Measurements from ENCODE around the gene SHISAL2B. TPM values are rescaled to one million over a fixed set of nuclear protein-coding genes. Genes with fewer than 3 reads are reported as not detected.

SHISAL2B gene
- total and polyA plus RNA-seq, 9 donors, result 1.5 TPM; not detected in 8

DNA sequence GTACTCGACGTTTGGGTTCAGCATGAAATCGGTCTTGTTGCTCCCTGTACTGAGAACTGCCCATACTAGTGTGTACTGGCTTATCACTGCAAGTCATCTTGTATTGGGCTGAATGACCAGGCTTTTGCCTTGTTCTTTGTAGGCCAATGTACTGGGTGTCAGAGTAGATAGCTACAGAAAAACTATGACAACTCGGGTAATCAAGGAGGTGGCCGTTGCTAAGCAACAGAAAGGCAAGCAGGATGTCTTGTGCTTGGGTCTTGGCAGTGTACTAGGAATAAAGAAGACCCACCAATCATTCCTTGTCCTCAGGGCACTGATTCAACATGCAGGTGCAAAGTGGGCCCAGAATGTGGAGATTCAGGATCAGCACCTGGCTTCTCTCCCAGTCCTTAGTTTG is 11.9 kb upstream of the SHISAL2B start:
- Histone ChIP-seq H3K27ac (no peak overlapping the region), H3K4me3 (no peak overlapping the region), H3K36me3 (no peaks in the 10 kb centered on the region), H3K9me3 (no peaks in the 10 kb centered on the region), H3K4me1 (ENCODE audit: insufficient read depth) (no peaks in the 10 kb centered on the region), H3K27me3 (no peaks in the 10 kb centered on the region)
- TF ChIP-seq, protein P1, sequence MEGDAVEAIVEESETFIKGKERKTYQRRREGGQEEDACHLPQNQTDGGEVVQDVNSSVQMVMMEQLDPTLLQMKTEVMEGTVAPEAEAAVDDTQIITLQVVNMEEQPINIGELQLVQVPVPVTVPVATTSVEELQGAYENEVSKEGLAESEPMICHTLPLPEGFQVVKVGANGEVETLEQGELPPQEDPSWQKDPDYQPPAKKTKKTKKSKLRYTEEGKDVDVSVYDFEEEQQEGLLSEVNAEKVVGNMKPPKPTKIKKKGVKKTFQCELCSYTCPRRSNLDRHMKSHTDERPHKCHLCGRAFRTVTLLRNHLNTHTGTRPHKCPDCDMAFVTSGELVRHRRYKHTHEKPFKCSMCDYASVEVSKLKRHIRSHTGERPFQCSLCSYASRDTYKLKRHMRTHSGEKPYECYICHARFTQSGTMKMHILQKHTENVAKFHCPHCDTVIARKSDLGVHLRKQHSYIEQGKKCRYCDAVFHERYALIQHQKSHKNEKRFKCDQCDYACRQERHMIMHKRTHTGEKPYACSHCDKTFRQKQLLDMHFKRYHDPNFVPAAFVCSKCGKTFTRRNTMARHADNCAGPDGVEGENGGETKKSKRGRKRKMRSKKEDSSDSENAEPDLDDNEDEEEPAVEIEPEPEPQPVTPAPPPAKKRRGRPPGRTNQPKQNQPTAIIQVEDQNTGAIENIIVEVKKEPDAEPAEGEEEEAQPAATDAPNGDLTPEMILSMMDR (IDR thresholded peaks at IDR 0.05), result no peak
- TF ChIP-seq EP300 (IDR thresholded peaks at IDR 0.05) (no peak), POLR2A (IDR thresholded peaks at IDR 0.05) (no peak)
- DNase-seq, result no peak
- intact Hi-C loops (cut with DNase I), result no loop called here
- 81 to 83% (median 82%) methylated on average over 5 of the region's 5 CpGs for WGBS, 3 donors

DNA sequence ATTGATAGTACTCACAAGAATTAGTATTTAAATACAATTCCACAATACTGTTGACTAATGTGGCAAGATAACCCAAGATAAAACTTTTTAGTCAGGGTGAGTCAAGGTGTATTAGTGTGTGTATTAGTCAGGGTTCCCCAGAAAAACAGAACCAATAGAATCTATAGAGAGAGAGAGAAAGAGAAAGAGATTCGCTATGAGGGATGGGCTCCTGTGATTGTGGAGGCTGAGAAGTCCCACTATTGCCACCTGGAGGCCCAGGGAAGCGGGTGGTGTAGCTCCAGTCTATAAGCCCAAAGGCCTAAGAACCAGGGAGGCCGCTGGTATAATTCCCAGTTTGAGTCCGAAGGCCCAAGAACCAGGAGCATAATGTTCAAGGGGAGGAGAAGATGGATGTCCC is 10.0 kb upstream of the SHISAL2B start:
- 84 to 91% (median 90%) methylated on average over 4 of the region's 4 CpGs for whole genome bisulfite sequencing, 3 donors
- H3K36me3 ChIP-seq, result no peaks in the 10 kb centered on the region
- H3K4me3 ChIP-seq, result no peak overlapping the region
- TF ChIP-seq POLR2A (IDR thresholded peaks at IDR 0.05) (no peak), EP300 (IDR thresholded peaks at IDR 0.05) (no peak)
- TF ChIP-seq, protein P1 (IDR thresholded peaks at IDR 0.05), result no peak
- no peaks in the 10 kb centered on the region for H3K27me3 ChIP-seq
- intact Hi-C loops (cut with DNase I), result no loop called here
- no peaks in the 10 kb centered on the region for H3K4me1 ChIP-seq (ENCODE audit: insufficient read depth)
- H3K27ac ChIP-seq, result no peak overlapping the region
- H3K9me3 ChIP-seq, result no peaks in the 10 kb centered on the region
- no peak for DNase-seq

DNA sequence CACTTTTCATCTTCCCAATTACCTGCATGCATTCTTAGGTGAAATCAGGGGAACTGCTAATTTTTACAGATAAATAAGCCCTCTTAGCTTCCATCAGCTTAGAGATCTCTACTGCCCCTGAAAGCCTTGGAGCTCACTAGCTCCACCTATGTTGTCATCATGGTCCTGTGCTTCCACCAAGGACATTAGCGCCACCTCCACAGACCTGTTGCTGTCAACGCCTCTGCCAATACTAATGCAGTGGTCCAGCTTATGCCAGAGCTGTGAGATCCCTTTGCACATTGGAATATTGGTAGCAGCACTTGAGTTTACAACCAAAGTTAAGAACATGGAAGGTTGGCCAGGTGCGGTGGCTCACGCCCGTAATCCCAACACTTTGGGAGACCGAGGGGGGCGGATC is 7.7 kb upstream of the SHISAL2B start:
- intact Hi-C loops (cut with DNase I), result no loop called here
- H3K4me1 ChIP-seq (ENCODE audit: insufficient read depth), result no peaks in the 10 kb centered on the region
- no peaks in the 10 kb centered on the region for H3K27me3 ChIP-seq
- 90 to 96% (median 94%) methylated on average over 7 of the region's 7 CpGs for WGBS, 3 donors
- H3K4me3 ChIP-seq, result no peak overlapping the region
- H3K27ac ChIP-seq, result no peak overlapping the region
- no peaks in the 10 kb centered on the region for H3K36me3 ChIP-seq
- H3K9me3 ChIP-seq, result no peaks in the 10 kb centered on the region
- no peak for DNase-seq
- TF ChIP-seq EP300 (IDR thresholded peaks at IDR 0.05) (no peak), POLR2A (IDR thresholded peaks at IDR 0.05) (no peak)
- TF ChIP-seq, protein P1 (IDR thresholded peaks at IDR 0.05), result no peak

DNA sequence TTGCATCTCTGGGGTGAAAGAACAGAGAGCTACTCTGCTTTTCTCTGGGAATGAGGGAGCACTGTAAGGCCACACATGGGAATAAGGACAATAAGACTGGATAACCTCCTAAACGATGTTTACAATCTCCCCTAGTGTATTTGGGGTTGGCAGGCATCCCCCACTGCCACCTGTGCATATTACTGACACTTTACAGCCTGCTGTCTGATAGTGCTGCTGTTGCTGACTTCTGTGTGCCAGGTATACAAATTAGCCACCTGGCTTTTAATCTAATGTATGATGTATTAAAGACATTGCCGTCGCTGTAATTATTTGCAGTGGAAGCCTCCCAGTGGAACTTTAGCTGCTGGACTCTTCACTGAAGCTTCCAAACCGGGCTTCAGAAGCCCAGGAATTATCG is 4.4 kb upstream of the SHISAL2B start:
- WGBS, 3 donors, result 47 to 60% (median 55%) methylated on average over 5 of the region's 5 CpGs
- intact Hi-C loops (cut with DNase I), result no loop called here
- TF ChIP-seq EP300 (IDR thresholded peaks at IDR 0.05) (no peak), POLR2A (IDR thresholded peaks at IDR 0.05) (no peak)
- TF ChIP-seq, protein P1 (IDR thresholded peaks at IDR 0.05), result no peak
- no peak overlapping the region for H3K27ac ChIP-seq
- no peaks in the 10 kb centered on the region for H3K27me3 ChIP-seq
- H3K4me3 ChIP-seq, result no peak overlapping the region
- no peaks in the 10 kb centered on the region for H3K9me3 ChIP-seq
- no peaks in the 10 kb centered on the region for H3K4me1 ChIP-seq (ENCODE audit: insufficient read depth)
- DNase-seq, result no peak
- H3K36me3 ChIP-seq, result no peaks in the 10 kb centered on the region

DNA sequence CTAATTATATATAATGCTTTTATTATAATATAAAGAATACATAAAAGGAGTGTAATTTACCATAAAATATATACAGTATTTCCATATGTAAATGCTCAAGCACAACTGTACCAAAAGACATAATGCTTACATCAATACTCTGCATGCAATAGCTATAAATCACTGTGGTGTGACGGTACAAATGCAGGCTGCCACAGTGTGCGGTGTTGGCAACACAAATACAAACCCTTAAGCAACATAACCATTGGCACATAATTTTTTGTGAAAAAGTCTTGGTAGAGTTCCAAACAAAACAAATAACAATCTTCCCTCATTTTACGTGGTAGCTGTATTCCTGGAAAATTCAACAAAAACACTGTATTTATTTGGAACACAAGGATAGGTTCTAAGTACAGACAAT is 1.9 kb upstream of the SHISAL2B start:
- H3K4me1 ChIP-seq (ENCODE audit: insufficient read depth), result no peaks in the 10 kb centered on the region
- intact Hi-C loops (cut with DNase I), result no loop called here
- no peak for TF ChIP-seq POLR2A (IDR thresholded peaks at IDR 0.05)
- TF ChIP-seq EP300 (IDR thresholded peaks at IDR 0.05), result no peak
- TF ChIP-seq, protein P1 (IDR thresholded peaks at IDR 0.05), result no peak

More for the DNA sequence above, 1.9 kb upstream of the SHISAL2B start:
- no peaks in the 10 kb centered on the region for H3K27me3 ChIP-seq
- WGBS, 3 donors, result 36 to 60% (median 44%) methylated on average over 3 of the region's 3 CpGs
- peaks cover 0 to 5% of the 10 kb centered on the region in 2 donors for H3K9me3 ChIP-seq
- H3K4me3 ChIP-seq, result no peak overlapping the region
- H3K27ac ChIP-seq, result no peak overlapping the region
- DNase-seq, result no peak
- H3K36me3 ChIP-seq, result no peaks in the 10 kb centered on the region

Measured in ovary (tissue), 9 donors.